ENCODE data around the gene KDM6B. TPM values are rescaled to one million over a fixed set of nuclear protein-coding genes. Genes with fewer than 3 reads are reported as not detected.

The KDM6B gene
- total RNA-seq, 1 donor from 2014 or later = 191 TPM

- Mint-ChIP-seq H3K36me3 (ENCODE audit: unreplicated experiment) (no peaks in the 10 kb centered on the region), H3K27me3 (ENCODE audit: unreplicated experiment) (peaks cover under 1% of the 10 kb centered on the region), H3K27ac (ENCODE audit: unreplicated experiment) (no peak overlapping the region), H3K4me1 (ENCODE audit: low read depth, unreplicated experiment) (no peaks in the 10 kb centered on the region), H3K4me3 (ENCODE audit: unreplicated experiment) (no peak overlapping the region), H3K9me3 (ENCODE audit: unreplicated experiment) (no peaks in the 10 kb centered on the region)
- TF ChIP-seq CTCF (IDR thresholded peaks at IDR 0.05; ENCODE audit: partially characterized antibody, unreplicated experiment) = no peak
- no peak for DNase-seq
Measured at GRCh38 chr17:7814969-7815368, 19.0 kb upstream of the KDM6B start.

- DNase-seq = no peak
- Mint-ChIP-seq H3K27ac (ENCODE audit: unreplicated experiment) (no peak overlapping the region), H3K4me1 (ENCODE audit: low read depth, unreplicated experiment) (no peaks in the 10 kb centered on the region), H3K4me3 (ENCODE audit: unreplicated experiment) (no peak overlapping the region), H3K9me3 (ENCODE audit: unreplicated experiment) (no peaks in the 10 kb centered on the region), H3K27me3 (ENCODE audit: unreplicated experiment) (peaks cover 6% of the 10 kb centered on the region), H3K36me3 (ENCODE audit: unreplicated experiment) (no peaks in the 10 kb centered on the region)
- no peak for TF ChIP-seq CTCF (IDR thresholded peaks at IDR 0.05; ENCODE audit: partially characterized antibody, unreplicated experiment)
Measured at GRCh38 chr17:7816926-7817642, 16.9 kb upstream of the KDM6B start.

- no peak for DNase-seq
- no peak for TF ChIP-seq CTCF (IDR thresholded peaks at IDR 0.05; ENCODE audit: partially characterized antibody, unreplicated experiment)
- no peak overlapping the region for H3K27ac Mint-ChIP-seq (ENCODE audit: unreplicated experiment)
- no peaks in the 10 kb centered on the region for H3K4me1 Mint-ChIP-seq (ENCODE audit: low read depth, unreplicated experiment)
- no peaks in the 10 kb centered on the region for H3K9me3 Mint-ChIP-seq (ENCODE audit: unreplicated experiment)
- no peak overlapping the region for H3K4me3 Mint-ChIP-seq (ENCODE audit: unreplicated experiment)
- H3K27me3 Mint-ChIP-seq (ENCODE audit: unreplicated experiment) = peaks cover 9% of the 10 kb centered on the region
- no peaks in the 10 kb centered on the region for H3K36me3 Mint-ChIP-seq (ENCODE audit: unreplicated experiment)
Measured at GRCh38 chr17:7817643-7817964, 16.4 kb upstream of the KDM6B start.

DNA sequence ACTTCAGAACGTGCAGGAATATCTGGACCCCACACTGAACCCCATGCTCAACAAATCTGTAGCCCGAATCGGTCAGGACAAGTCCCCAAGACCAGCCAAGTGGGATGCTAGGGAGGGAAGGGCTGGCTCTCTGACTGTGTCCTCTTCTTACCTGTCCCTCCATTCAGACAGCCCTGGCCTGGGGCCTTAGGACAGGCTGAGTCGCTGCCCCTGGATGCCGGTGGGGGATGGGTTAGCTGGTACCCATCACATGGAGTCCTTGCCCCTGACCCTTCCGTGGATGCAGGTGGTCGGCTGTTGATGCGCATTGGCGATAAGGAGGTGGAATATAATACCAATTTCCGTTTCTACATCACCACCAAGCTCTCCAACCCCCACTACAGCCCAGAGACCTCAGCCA lies 16.0 kb upstream of the KDM6B start:
- no peak for TF ChIP-seq CTCF (IDR thresholded peaks at IDR 0.05; ENCODE audit: partially characterized antibody, unreplicated experiment)
- H3K27ac Mint-ChIP-seq (ENCODE audit: unreplicated experiment) = no peak overlapping the region
- H3K4me1 Mint-ChIP-seq (ENCODE audit: low read depth, unreplicated experiment) = no peaks in the 10 kb centered on the region
- peaks cover 9% of the 10 kb centered on the region for H3K27me3 Mint-ChIP-seq (ENCODE audit: unreplicated experiment)
- no peaks in the 10 kb centered on the region for H3K36me3 Mint-ChIP-seq (ENCODE audit: unreplicated experiment)
- no peaks in the 10 kb centered on the region for H3K9me3 Mint-ChIP-seq (ENCODE audit: unreplicated experiment)
- H3K4me3 Mint-ChIP-seq (ENCODE audit: unreplicated experiment) = no peak overlapping the region
- DNase-seq = no peak

DNA sequence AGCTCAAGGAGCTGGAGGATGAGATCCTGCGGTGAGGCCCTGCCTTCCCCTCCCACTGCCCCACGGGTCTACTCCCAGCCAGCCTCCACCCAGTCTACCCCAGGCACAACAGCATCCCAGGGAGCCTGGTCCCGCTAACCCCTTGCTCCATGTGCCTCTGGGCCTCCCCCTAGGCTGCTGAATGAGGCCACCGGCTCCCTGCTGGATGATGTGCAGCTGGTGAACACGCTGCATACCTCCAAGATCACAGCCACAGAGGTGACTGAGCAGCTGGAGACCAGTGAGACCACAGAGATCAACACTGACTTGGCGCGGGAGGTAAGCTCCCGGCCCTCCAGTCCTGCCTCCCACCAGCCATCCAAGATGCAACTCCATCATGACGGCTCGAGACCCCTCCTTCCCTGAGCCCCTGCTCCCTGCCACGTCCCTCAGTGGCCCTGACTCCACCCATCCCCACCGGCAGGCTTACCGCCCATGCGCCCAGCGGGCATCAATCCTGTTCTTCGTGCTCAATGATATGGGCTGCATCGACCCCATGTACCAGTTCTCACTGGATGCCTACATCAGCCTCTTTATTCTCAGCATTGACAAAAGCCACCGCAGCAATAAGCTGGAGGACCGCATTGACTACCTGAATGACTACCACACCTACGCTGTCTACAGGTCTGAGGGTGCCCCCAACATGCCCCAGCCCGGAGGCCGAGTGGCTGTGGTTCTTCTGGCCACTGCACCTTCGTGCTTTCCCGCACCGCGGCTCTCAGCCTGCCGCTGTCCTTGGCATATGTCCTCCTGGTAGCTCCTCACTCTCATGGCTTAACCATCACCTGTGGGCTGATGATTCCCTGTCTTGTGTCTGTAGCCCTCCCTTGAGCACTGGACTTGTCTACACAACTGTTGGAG lies 15.0 kb upstream of the KDM6B start:
- DNase-seq = no peak
- H3K27ac Mint-ChIP-seq (ENCODE audit: unreplicated experiment) = no peak overlapping the region
- H3K4me3 Mint-ChIP-seq (ENCODE audit: unreplicated experiment) = no peak overlapping the region
- H3K36me3 Mint-ChIP-seq (ENCODE audit: unreplicated experiment) = no peaks in the 10 kb centered on the region
- no peaks in the 10 kb centered on the region for H3K4me1 Mint-ChIP-seq (ENCODE audit: low read depth, unreplicated experiment)
- H3K9me3 Mint-ChIP-seq (ENCODE audit: unreplicated experiment) = no peaks in the 10 kb centered on the region
- TF ChIP-seq CTCF (IDR thresholded peaks at IDR 0.05; ENCODE audit: partially characterized antibody, unreplicated experiment) = no peak
- peaks cover 9% of the 10 kb centered on the region for H3K27me3 Mint-ChIP-seq (ENCODE audit: unreplicated experiment)
